ENCODE results near the gene TRPM3. TPM values are rescaled to one million over a fixed set of nuclear protein-coding genes. Genes with fewer than 3 reads are reported as not detected.

TRPM3 gene
- total RNA-seq, 4 donors from 2014 or later: 5.2 to 8.1 (median 7.3) TPM

GRCh38 chr9:70923961-70924360 lies 197.5 kb downstream of the TRPM3 start:
- 34 to 58% methylated on average over 1 of the region's 1 CpG for WGBS, 2 donors
- H3K27me3 ChIP-seq: no peaks in the 10 kb centered on the region
- H3K4me3 ChIP-seq: no peak overlapping the region
- H3K36me3 ChIP-seq: no peaks in the 10 kb centered on the region
- TF ChIP-seq CTCF (IDR thresholded peaks at IDR 0.05) (no peak), EP300 (IDR thresholded peaks at IDR 0.05) (no peak), POLR2A (IDR thresholded peaks at IDR 0.05) (no peak)
- H3K27ac ChIP-seq: peak overlapping the region in 2 of 4 donors; percentile 39
- peaks cover 0 to 18% (median 0%) of the 10 kb centered on the region in 4 donors for H3K4me1 ChIP-seq
- DNase-seq (ENCODE audit: low spot score in 2 of 2): no peak
- no peaks in the 10 kb centered on the region for H3K9me3 ChIP-seq

- WGBS, 2 donors: 71 to 84% methylated on average over 1 of the region's 1 CpG
- no peak for TF ChIP-seq EP300 (IDR thresholded peaks at IDR 0.05)
- TF ChIP-seq POLR2A (IDR thresholded peaks at IDR 0.05): no peak
- no peak for TF ChIP-seq CTCF (IDR thresholded peaks at IDR 0.05)
- H3K4me3 ChIP-seq: no peak overlapping the region
- H3K4me1 ChIP-seq: peaks cover 0 to 18% (median 0%) of the 10 kb centered on the region in 4 donors
- H3K27me3 ChIP-seq: no peaks in the 10 kb centered on the region
- H3K27ac ChIP-seq: no peak overlapping the region
- H3K9me3 ChIP-seq: peaks cover 0 to 3% (median 0%) of the 10 kb centered on the region in 4 donors
- no peak for DNase-seq (ENCODE audit: low spot score in 2 of 2)
- no peaks in the 10 kb centered on the region for H3K36me3 ChIP-seq
Observed at GRCh38 chr9:70921136-70921535, 200.3 kb downstream of the TRPM3 start.

GRCh38 chr9:70917277-70917676 lies 204.1 kb downstream of the TRPM3 start:
- Histone ChIP-seq H3K4me1 (no peaks in the 10 kb centered on the region), H3K27ac (no peak overlapping the region), H3K9me3 (peaks cover 0 to 3% (median 0%) of the 10 kb centered on the region in 4 donors), H3K36me3 (no peaks in the 10 kb centered on the region), H3K4me3 (no peak overlapping the region), H3K27me3 (no peaks in the 10 kb centered on the region)
- no peak for DNase-seq (ENCODE audit: low spot score in 2 of 2)
- WGBS, 2 donors: 92 to 98% methylated on average over 7 of the region's 7 CpGs
- TF ChIP-seq CTCF (IDR thresholded peaks at IDR 0.05) (no peak), POLR2A (IDR thresholded peaks at IDR 0.05) (no peak), EP300 (IDR thresholded peaks at IDR 0.05) (no peak)

DNA sequence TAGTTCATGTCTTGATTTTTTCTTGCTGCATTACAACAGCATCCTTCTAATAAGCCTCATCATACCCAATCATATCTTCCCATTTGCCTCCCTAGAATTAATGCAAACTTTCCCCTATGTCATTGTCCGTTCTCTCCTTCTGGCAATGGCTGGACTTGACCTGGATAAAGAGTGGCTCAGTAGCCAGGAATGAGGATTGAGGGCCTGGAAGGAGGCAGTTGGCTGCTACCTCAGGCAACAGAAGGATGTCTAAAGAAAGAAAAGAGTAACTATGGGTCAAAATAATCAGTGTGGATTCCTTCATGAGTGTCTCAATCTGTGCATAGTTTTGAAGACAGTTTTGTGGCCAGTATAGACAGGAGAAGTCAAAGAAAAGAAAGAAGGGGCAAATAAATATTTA lies 209.6 kb downstream of the TRPM3 start:
- DNase-seq (ENCODE audit: low spot score in 2 of 2): no peak
- Histone ChIP-seq H3K27ac (no peak overlapping the region), H3K27me3 (no peaks in the 10 kb centered on the region), H3K4me1 (no peaks in the 10 kb centered on the region), H3K9me3 (no peaks in the 10 kb centered on the region), H3K4me3 (no peak overlapping the region), H3K36me3 (no peaks in the 10 kb centered on the region)
- TF ChIP-seq CTCF (IDR thresholded peaks at IDR 0.05) (no peak), POLR2A (IDR thresholded peaks at IDR 0.05) (no peak), EP300 (IDR thresholded peaks at IDR 0.05) (no peak)
- WGBS, 2 donors: 79 to 81% methylated on average over 1 of the region's 1 CpG

DNA sequence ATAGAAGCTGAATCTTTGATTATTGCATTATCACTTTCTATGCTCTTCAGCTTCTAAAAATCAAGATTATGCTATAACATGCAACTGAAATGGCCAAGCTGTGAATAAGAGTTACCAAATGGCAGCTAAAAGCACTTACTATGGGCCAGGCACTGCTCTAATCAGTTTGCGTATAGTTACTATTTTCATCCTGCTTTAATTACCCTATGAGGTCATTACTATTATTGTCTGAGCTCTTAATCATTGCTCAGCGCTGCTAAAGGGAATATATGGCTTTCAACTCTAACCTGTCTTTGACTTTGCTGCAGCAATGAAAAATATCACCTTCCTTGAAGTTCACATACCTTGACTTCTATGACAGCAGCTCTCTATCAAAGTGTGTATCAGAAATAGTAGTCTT lies 210.8 kb downstream of the TRPM3 start:
- DNase-seq (ENCODE audit: low spot score in 2 of 2): no peak
- 65 to 77% methylated on average over 2 of the region's 2 CpGs for WGBS, 2 donors
- Histone ChIP-seq H3K27me3 (no peaks in the 10 kb centered on the region), H3K27ac (no peak overlapping the region), H3K4me1 (no peaks in the 10 kb centered on the region), H3K36me3 (no peaks in the 10 kb centered on the region), H3K4me3 (no peak overlapping the region), H3K9me3 (no peaks in the 10 kb centered on the region)
- TF ChIP-seq CTCF (IDR thresholded peaks at IDR 0.05) (no peak), EP300 (IDR thresholded peaks at IDR 0.05) (no peak), POLR2A (IDR thresholded peaks at IDR 0.05) (no peak)
